PC-9 (cell line): Measurements from ENCODE around the gene FCN2. TPM values are rescaled to one million over a fixed set of nuclear protein-coding genes. Genes with fewer than 3 reads are reported as not detected.

Experiments
- BruUV-seq: library from RNA; stranded (reverse); fragments of 400-500 nt; replicated peaks from 2 replicates; lab custom pipeline; 2021; lab: Mats Ljungman, UMichigan
- CTCF ChIA-PET: fragments of 300-600 bp; sonication (Branson Sonifier 250); formaldehyde crosslinking; loops from one replicate; lab custom pipeline; 2022; ENCODE audit warnings: antibody characterized with exemption; lab: Charles Lee
- POLR2A ChIA-PET: fragments of 300-600 bp; sonication (Branson Sonifier 250); formaldehyde crosslinking; loops from one replicate; lab custom pipeline; 2022; ENCODE audit warnings: antibody characterized with exemption; ENCODE audit not compliant: unreplicated experiment; lab: Charles Lee
- DNase-seq, 2 experiments: peaks; one replicate each; pipeline versions ENCODE4 v3.0.0 to v3.0.0-alpha.2; 2015 to 2022; ENCODE audit warnings: mixed read lengths in 1 of 2
- H2AFZ ChIP-seq: fragments of 200-600 bp; sonication (generic); 2 replicates; pipeline ENCODE4 v1.8.1; 2017; ENCODE audit warnings: antibody characterized with exemption
- H3F3A ChIP-seq: fragments of 200-600 bp; sonication (generic); 2 replicates; pipeline ENCODE4 v1.8.1; 2017; ENCODE audit warnings: antibody characterized with exemption, mild to moderate bottlenecking, low read depth; ENCODE audit not compliant: insufficient read depth
- H3K27ac ChIP-seq: fragments of 200-600 bp; sonication (generic); 2 replicates; pipeline ENCODE4 v1.6.1; 2016; ENCODE audit warnings: mixed run types
- H3K27me3 ChIP-seq: fragments of 200-600 bp; sonication (generic); 2 replicates; pipeline ENCODE4 v1.6.1; 2016; ENCODE audit warnings: low read depth, mixed run types; ENCODE audit not compliant: insufficient read depth
- H3K36me3 ChIP-seq: fragments of 200-600 bp; sonication (generic); 2 replicates; pipeline ENCODE4 v1.6.1; 2016; ENCODE audit warnings: low read depth, mixed run types
- H3K4me1 ChIP-seq: fragments of 200-600 bp; sonication (generic); replicated peaks from 2 replicates; pipeline ENCODE4 v1.6.1; 2016; ENCODE audit warnings: mixed run types; ENCODE audit not compliant: insufficient read depth
- H3K4me2 ChIP-seq: fragments of 200-600 bp; sonication (generic); 2 replicates; pipeline ENCODE4 v1.6.1; 2017; ENCODE audit warnings: mixed run types
- H3K4me3 ChIP-seq: fragments of 200-600 bp; sonication (generic); 2 replicates; pipeline ENCODE4 v1.6.1; 2016; ENCODE audit warnings: mixed run types
- H3K79me2 ChIP-seq: fragments of 200-600 bp; sonication (generic); 2 replicates; pipeline ENCODE4 v1.6.1; 2017; ENCODE audit warnings: low read depth, mixed run types
- H3K9me2 ChIP-seq: fragments of 200-600 bp; sonication (generic); 2 replicates; pipeline ENCODE4 v1.8.1; 2017; ENCODE audit warnings: mild to moderate bottlenecking; ENCODE audit not compliant: insufficient read depth
- H3K9me3 ChIP-seq: fragments of 200-600 bp; sonication (generic); 2 replicates; pipeline ENCODE4 v1.8.1; 2016; ENCODE audit warnings: low read depth; ENCODE audit not compliant: insufficient read depth
- H4K20me1 ChIP-seq: fragments of 200-600 bp; sonication (generic); 2 replicates; pipeline ENCODE4 v1.8.1; 2017; ENCODE audit not compliant: insufficient read depth
- EZH2 ChIP-seq: fragments of 200-600 bp; sonication (generic); IDR thresholded peaks from 2 replicates; pipeline ENCODE4 v1.8.0; 2017; ENCODE audit warnings: antibody characterized with exemption, low read depth
- intact Hi-C: fragments of 100-400 bp; cut with micrococcal nuclease; formaldehyde crosslinking; loops from one replicate; pipeline ENCODE4 v1.10.0; 2022; ENCODE audit not compliant: unreplicated experiment
- total RNA-seq: library from RNA; stranded (reverse); gene quantifications from 2 replicates; pipeline ENCODE4 v1.2.3, GENCODE V29; 2021
- TF ChIP-seq, protein P1 (sequence below): fragments of 200-600 bp; sonication (generic); conservative IDR thresholded peaks from 2 replicates; pipeline ENCODE4 v1.6.1; 2017; ENCODE audit warnings: mixed run types, antibody characterized with exemption, mild to moderate bottlenecking, moderate library complexity

The FCN2 gene
- total RNA-seq, 1 experiment from 2014 or later: not detected

DNA sequence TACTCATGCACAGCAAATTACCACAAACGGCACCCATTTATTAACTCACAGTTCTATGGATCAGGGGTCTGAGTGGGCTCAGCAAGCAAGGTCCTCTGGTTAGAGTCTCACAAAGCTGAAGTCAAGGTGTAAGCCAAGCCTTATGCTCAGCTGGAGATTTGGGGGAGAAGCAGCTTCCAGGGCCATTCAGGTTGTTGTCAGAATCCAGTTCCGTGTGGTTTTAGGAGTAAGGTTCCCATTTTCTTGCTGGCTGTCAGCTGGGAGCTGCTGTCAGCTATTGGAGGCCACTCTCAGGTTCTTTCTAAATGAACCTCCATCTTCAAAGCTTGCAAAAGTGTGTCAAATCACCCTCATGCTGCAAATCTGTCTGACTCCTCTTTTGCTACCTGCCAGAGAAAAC lies 17.7 kb downstream of the FCN2 start:
- TF ChIP-seq, protein P1, sequence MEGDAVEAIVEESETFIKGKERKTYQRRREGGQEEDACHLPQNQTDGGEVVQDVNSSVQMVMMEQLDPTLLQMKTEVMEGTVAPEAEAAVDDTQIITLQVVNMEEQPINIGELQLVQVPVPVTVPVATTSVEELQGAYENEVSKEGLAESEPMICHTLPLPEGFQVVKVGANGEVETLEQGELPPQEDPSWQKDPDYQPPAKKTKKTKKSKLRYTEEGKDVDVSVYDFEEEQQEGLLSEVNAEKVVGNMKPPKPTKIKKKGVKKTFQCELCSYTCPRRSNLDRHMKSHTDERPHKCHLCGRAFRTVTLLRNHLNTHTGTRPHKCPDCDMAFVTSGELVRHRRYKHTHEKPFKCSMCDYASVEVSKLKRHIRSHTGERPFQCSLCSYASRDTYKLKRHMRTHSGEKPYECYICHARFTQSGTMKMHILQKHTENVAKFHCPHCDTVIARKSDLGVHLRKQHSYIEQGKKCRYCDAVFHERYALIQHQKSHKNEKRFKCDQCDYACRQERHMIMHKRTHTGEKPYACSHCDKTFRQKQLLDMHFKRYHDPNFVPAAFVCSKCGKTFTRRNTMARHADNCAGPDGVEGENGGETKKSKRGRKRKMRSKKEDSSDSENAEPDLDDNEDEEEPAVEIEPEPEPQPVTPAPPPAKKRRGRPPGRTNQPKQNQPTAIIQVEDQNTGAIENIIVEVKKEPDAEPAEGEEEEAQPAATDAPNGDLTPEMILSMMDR: no peak
- no peak for TF ChIP-seq EZH2
- no peak overlapping the region for H3K27ac ChIP-seq
- H3K79me2 ChIP-seq: no peaks in the 10 kb centered on the region
- H3K36me3 ChIP-seq: no peaks in the 10 kb centered on the region
- no peaks in the 10 kb centered on the region for H3K9me2 ChIP-seq
- H3K9me3 ChIP-seq: peaks cover 6% of the 10 kb centered on the region; the same call in 1 of the 2 replicates
- no peak overlapping the region for H2AFZ ChIP-seq
- CTCF ChIA-PET: no interaction called here
- H4K20me1 ChIP-seq: no peaks in the 10 kb centered on the region
- no TSS peak for BruUV-seq
- H3K27me3 ChIP-seq: peaks cover 53% of the 10 kb centered on the region
- H3F3A ChIP-seq: no peaks in the 10 kb centered on the region
- no peaks in the 10 kb centered on the region for H3K4me1 ChIP-seq
- H3K4me2 ChIP-seq: no peak overlapping the region
- POLR2A ChIA-PET: no interaction called here
- no peak for DNase-seq
- H3K4me3 ChIP-seq: no peak overlapping the region
- intact Hi-C loops: no loop called here

DNA sequence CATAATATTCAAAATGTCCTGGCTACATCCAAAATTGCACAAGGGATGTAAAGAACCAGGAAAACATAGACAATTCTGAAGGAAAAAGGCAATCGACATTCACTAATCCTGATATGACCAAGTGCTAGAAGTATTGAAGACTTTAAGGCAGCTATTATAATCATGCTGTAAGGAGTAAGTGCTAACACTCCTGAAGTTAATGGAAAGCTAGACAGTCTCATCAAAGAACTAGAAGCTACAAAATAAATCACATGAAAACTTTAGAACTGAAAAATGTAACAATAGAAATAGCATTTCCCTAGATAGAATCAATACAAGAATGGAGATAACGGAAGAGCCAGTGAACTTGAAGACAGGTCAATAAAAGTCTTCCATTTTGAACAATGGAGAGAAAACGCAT lies 18.6 kb downstream of the FCN2 start:
- no peaks in the 10 kb centered on the region for H3K36me3 ChIP-seq
- H2AFZ ChIP-seq: no peak overlapping the region
- H3K4me3 ChIP-seq: no peak overlapping the region
- peaks cover 6% of the 10 kb centered on the region; the same call in 1 of the 2 replicates for H3K9me3 ChIP-seq
- no peaks in the 10 kb centered on the region for H3K4me1 ChIP-seq
- intact Hi-C loops: no loop called here
- no peak for DNase-seq
- TF ChIP-seq, protein P1: no peak
- TF ChIP-seq EZH2: no peak
- no TSS peak for BruUV-seq
- H3K79me2 ChIP-seq: no peaks in the 10 kb centered on the region
- H3K27me3 ChIP-seq: peaks cover 54% of the 10 kb centered on the region
- no peaks in the 10 kb centered on the region for H3K9me2 ChIP-seq
- POLR2A ChIA-PET: no interaction called here
- CTCF ChIA-PET: no interaction called here
- no peak overlapping the region for H3K27ac ChIP-seq
- no peaks in the 10 kb centered on the region for H3F3A ChIP-seq
- H3K4me2 ChIP-seq: no peak overlapping the region
- H4K20me1 ChIP-seq: no peaks in the 10 kb centered on the region

DNA sequence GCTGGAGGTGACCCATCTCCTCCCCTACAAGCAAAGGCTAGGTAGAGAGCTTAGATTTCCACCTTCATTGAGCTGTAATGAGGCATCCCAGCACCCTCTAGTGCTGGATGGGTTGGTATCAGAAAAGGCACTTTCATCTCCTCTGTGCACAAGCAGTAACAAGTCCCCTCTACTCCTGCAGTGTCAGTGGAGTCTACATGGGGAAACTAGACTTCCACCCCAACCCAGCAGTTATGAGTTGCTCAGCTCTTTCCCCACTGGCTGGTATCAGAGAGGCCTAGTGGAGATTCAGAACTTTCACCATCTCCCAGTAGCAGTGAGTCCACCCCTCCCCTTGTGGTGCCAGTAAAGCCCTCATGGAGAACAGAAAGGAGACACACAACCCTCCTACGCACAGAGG lies 19.2 kb downstream of the FCN2 start:
- intact Hi-C loops: no loop called here
- no TSS peak for BruUV-seq

More for the DNA sequence above, 19.2 kb downstream of the FCN2 start:
- H3K4me3 ChIP-seq: no peak overlapping the region
- no peaks in the 10 kb centered on the region for H3F3A ChIP-seq
- no peaks in the 10 kb centered on the region for H3K4me1 ChIP-seq
- DNase-seq: no peak
- no peaks in the 10 kb centered on the region for H3K36me3 ChIP-seq
- no peak overlapping the region for H2AFZ ChIP-seq
- H3K9me3 ChIP-seq: peaks cover 6% of the 10 kb centered on the region; the same call in 1 of the 2 replicates
- H3K4me2 ChIP-seq: no peak overlapping the region
- no peak for TF ChIP-seq EZH2
- TF ChIP-seq, protein P1: no peak
- POLR2A ChIA-PET: no interaction called here
- CTCF ChIA-PET: interaction anchor here (0.9 kb wide), 1 partner anchor 121 kb away, joined by 3 read pairs; no protein-coding TSS in a partner anchor
- H3K27ac ChIP-seq: no peak overlapping the region
- peaks cover 55% of the 10 kb centered on the region for H3K27me3 ChIP-seq
- H3K9me2 ChIP-seq: no peaks in the 10 kb centered on the region
- no peaks in the 10 kb centered on the region for H3K79me2 ChIP-seq
- H4K20me1 ChIP-seq: no peaks in the 10 kb centered on the region
